ENCODE results near the gene HACL1.

Gene HACL1

DNA sequence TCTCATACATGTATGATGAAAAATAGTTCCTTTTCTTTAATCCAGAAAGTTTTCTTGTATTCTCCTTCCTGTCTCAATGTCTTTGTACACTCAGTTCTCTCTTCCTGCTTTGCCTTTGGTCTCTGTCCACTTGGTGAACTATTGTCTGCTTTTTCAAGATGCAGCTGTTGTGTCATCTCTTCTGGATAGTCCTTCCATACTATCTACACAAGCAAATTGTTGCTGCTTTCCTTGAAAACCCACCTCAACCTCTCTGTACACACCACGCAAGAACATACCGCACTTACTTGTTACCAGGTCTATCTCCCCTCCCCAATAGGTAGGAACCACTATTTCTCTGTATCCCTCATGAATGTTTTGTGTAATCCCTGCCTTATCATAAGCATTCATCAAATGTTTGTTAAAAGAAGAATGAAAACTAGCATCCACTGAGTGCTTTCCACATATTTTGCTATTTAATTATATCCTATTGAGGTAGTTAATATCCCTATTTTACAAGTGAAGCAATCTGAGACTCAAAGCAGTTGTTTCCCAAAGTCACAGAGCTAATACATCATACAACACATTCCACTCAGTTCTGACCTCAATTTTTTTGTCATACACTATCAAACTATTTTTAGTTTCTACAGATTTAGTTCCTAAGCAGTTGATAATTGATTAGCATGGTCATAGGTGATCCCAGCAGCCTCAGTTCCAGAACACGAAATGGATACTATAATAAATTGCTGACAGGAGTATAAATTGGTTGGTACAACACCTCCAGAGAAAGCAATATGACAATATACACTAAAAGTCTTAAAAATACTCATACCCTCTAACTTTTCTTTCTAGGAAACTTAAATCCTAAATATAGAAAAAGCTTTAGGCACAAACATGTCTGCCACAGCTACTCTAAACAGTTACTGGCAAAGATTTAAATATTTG lies 19.6 kb downstream of the HACL1 start:
- Histone ChIP-seq H3K27ac (no peak overlapping the region), H3K36me3 (peaks cover 58% of the 10 kb centered on the region), H3K9me3 (no peaks in the 10 kb centered on the region), H3K4me1 (ENCODE audit: control insufficient read depth in 1 of 2, insufficient read depth in 1 of 2, low read depth in 1 of 2, low read length in 1 of 2) (peaks cover 0 to 11% of the 10 kb centered on the region in 2 experiments), H3K4me3 (ENCODE audit: low read depth in 1 of 2, low read length in 1 of 2) (no peak overlapping the region), H3K27me3 (no peaks in the 10 kb centered on the region)
- TF ChIP-seq, protein P1, sequence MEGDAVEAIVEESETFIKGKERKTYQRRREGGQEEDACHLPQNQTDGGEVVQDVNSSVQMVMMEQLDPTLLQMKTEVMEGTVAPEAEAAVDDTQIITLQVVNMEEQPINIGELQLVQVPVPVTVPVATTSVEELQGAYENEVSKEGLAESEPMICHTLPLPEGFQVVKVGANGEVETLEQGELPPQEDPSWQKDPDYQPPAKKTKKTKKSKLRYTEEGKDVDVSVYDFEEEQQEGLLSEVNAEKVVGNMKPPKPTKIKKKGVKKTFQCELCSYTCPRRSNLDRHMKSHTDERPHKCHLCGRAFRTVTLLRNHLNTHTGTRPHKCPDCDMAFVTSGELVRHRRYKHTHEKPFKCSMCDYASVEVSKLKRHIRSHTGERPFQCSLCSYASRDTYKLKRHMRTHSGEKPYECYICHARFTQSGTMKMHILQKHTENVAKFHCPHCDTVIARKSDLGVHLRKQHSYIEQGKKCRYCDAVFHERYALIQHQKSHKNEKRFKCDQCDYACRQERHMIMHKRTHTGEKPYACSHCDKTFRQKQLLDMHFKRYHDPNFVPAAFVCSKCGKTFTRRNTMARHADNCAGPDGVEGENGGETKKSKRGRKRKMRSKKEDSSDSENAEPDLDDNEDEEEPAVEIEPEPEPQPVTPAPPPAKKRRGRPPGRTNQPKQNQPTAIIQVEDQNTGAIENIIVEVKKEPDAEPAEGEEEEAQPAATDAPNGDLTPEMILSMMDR (IDR thresholded peaks at IDR 0.05): no peak

- Histone ChIP-seq H3K36me3 (peaks cover 31% of the 10 kb centered on the region), H3K27me3 (no peaks in the 10 kb centered on the region)
- TF ChIP-seq, protein P1 (IDR thresholded peaks at IDR 0.05): no peak
Observed at GRCh38 chr3:15579051-15579450, 22.3 kb downstream of the HACL1 start.

GRCh38 chr3:15578289-15578867 lies 23.0 kb downstream of the HACL1 start:
- Histone ChIP-seq H3K9me3 (no peaks in the 10 kb centered on the region), H3K4me3 (ENCODE audit: low read depth in 1 of 2, low read length in 1 of 2) (no peak overlapping the region), H3K4me1 (ENCODE audit: control insufficient read depth in 1 of 2, insufficient read depth in 1 of 2, low read depth in 1 of 2, low read length in 1 of 2) (peaks cover 0 to 18% of the 10 kb centered on the region in 2 experiments), H3K27ac (peak overlapping the region; percentile 23), H3K36me3 (peaks cover 28% of the 10 kb centered on the region), H3K27me3 (no peaks in the 10 kb centered on the region)
- TF ChIP-seq, protein P1 (IDR thresholded peaks at IDR 0.05): no peak

More at GRCh38 chr3:15579051-15579450, 22.3 kb downstream of the HACL1 start:
- Histone ChIP-seq H3K4me3 (ENCODE audit: low read depth in 1 of 2, low read length in 1 of 2) (no peak overlapping the region), H3K9me3 (no peaks in the 10 kb centered on the region), H3K4me1 (ENCODE audit: control insufficient read depth in 1 of 2, insufficient read depth in 1 of 2, low read depth in 1 of 2, low read length in 1 of 2) (peaks cover 0 to 18% of the 10 kb centered on the region in 2 experiments), H3K27ac (no peak overlapping the region)

GRCh38 chr3:15576475-15576874 lies 24.9 kb downstream of the HACL1 start:
- Histone ChIP-seq H3K27ac (peak overlapping the region; percentile 26), H3K27me3 (no peaks in the 10 kb centered on the region), H3K36me3 (peaks cover 22% of the 10 kb centered on the region), H3K4me1 (ENCODE audit: control insufficient read depth in 1 of 2, insufficient read depth in 1 of 2, low read depth in 1 of 2, low read length in 1 of 2) (peaks cover 0 to 18% of the 10 kb centered on the region in 2 experiments), H3K4me3 (ENCODE audit: low read depth in 1 of 2, low read length in 1 of 2) (no peak overlapping the region), H3K9me3 (no peaks in the 10 kb centered on the region)
- TF ChIP-seq, protein P1 (IDR thresholded peaks at IDR 0.05): no peak

- peaks cover 19% of the 10 kb centered on the region for H3K36me3 ChIP-seq
- H3K4me1 ChIP-seq (ENCODE audit: control insufficient read depth in 1 of 2, insufficient read depth in 1 of 2, low read depth in 1 of 2, low read length in 1 of 2): peaks cover 0 to 18% of the 10 kb centered on the region in 2 experiments
- H3K27me3 ChIP-seq: no peaks in the 10 kb centered on the region
- no peak overlapping the region for H3K4me3 ChIP-seq (ENCODE audit: low read depth in 1 of 2, low read length in 1 of 2)
- H3K9me3 ChIP-seq: no peaks in the 10 kb centered on the region
- no peak overlapping the region for H3K27ac ChIP-seq
- TF ChIP-seq, protein P1 (IDR thresholded peaks at IDR 0.05): no peak
Observed at GRCh38 chr3:15575446-15575845, 25.9 kb downstream of the HACL1 start.
